Large intestine (tissue), 3 donors: ENCODE measurements around the gene RPP21. TPM values are rescaled to one million over a fixed set of nuclear protein-coding genes. Genes with fewer than 3 reads are reported as not detected.
A peak's percentile ranks its signal among the peaks of the same experiment; 100 is the strongest.

Experiments
- DNase-seq, 2 donors: peaks; one replicate each; pipeline versions ENCODE4 v3.0.0 to v3.0.0-alpha.2; 2013
- H3K27ac ChIP-seq: one replicate; pipeline ENCODE4 v1.5.1; 2013; ENCODE audit warnings: low read length
- H3K27me3 ChIP-seq: 2 replicates; pipeline ENCODE4 v1.6.1; 2013; ENCODE audit warnings: low read length; ENCODE audit not compliant: control insufficient read depth, insufficient read depth
- H3K36me3 ChIP-seq: 2 replicates; pipeline ENCODE4 v1.6.1; 2013; ENCODE audit warnings: low read length; ENCODE audit not compliant: control insufficient read depth, insufficient read depth
- H3K4me1 ChIP-seq: one replicate; pipeline ENCODE4 v1.6.1; 2013; ENCODE audit warnings: low read length; ENCODE audit not compliant: control insufficient read depth, insufficient read depth
- H3K4me3 ChIP-seq: one replicate; pipeline ENCODE4 v1.5.1; 2013; ENCODE audit warnings: low read length
- H3K9me3 ChIP-seq: one replicate; pipeline ENCODE4 v1.6.1; 2013; ENCODE audit warnings: mild to moderate bottlenecking, low read depth, low read length, moderate library complexity; ENCODE audit not compliant: control insufficient read depth
- WGBS: methylation state at CpG from one replicate; pipeline ENCODE4 v1.1.5; 2013; ENCODE audit warnings: low lambda C conversion rate; ENCODE audit not compliant: insufficient coverage; 5-methylcytosine and 5-hydroxymethylcytosine counted together
- polyA plus RNA-seq: library from polyadenylated mRNA; unstranded; fragments of 120-200 nt; gene quantifications from one replicate; pipeline ENCODE4 v1.2.1, GENCODE V29; 2013

Gene RPP21
- polyA plus RNA-seq, 1 donor = 64.7 TPM

GRCh38 chr6:30317913-30318589, 26.9 kb upstream of the RPP21 start:
- no peaks in the 10 kb centered on the region for H3K9me3 ChIP-seq
- WGBS = no CpG with 5 or more reads among the region's 6 CpGs
- H3K27ac ChIP-seq = no peak overlapping the region
- peaks cover 11% of the 10 kb centered on the region for H3K36me3 ChIP-seq
- H3K27me3 ChIP-seq = no peaks in the 10 kb centered on the region
- peak in 1 of 2 donors; percentile 36 for DNase-seq
- H3K4me3 ChIP-seq = no peak overlapping the region
- H3K4me1 ChIP-seq = peaks cover 12% of the 10 kb centered on the region

- Histone ChIP-seq H3K9me3 (no peaks in the 10 kb centered on the region), H3K4me1 (peaks cover 14% of the 10 kb centered on the region), H3K27ac (no peak overlapping the region), H3K36me3 (peaks cover 3% of the 10 kb centered on the region), H3K4me3 (no peak overlapping the region), H3K27me3 (no peaks in the 10 kb centered on the region)
- DNase-seq = no peak
- no CpG with 5 or more reads among the region's 1 CpG for WGBS
Measured at GRCh38 chr6:30319146-30319835, 25.7 kb upstream of the RPP21 start.

GRCh38 chr6:30321692-30322388, 23.1 kb upstream of the RPP21 start:
- no peaks in the 10 kb centered on the region for H3K9me3 ChIP-seq
- no peaks in the 10 kb centered on the region for H3K27me3 ChIP-seq
- H3K4me1 ChIP-seq = peaks cover 16% of the 10 kb centered on the region
- no peaks in the 10 kb centered on the region for H3K36me3 ChIP-seq
- H3K27ac ChIP-seq = no peak overlapping the region
- WGBS = 90% methylated on average over 2 of the region's 6 CpGs
- H3K4me3 ChIP-seq = no peak overlapping the region
- DNase-seq = peak in 1 of 2 donors; percentile 41

- Histone ChIP-seq H3K36me3 (no peaks in the 10 kb centered on the region), H3K4me1 (peaks cover 16% of the 10 kb centered on the region), H3K27ac (no peak overlapping the region), H3K27me3 (no peaks in the 10 kb centered on the region), H3K9me3 (no peaks in the 10 kb centered on the region), H3K4me3 (no peak overlapping the region)
- no peak for DNase-seq
- 93% methylated on average over 3 of the region's 20 CpGs for WGBS
Measured at GRCh38 chr6:30322527-30323501, 22.1 kb upstream of the RPP21 start.

GRCh38 chr6:30323806-30324205, 21.1 kb upstream of the RPP21 start:
- Histone ChIP-seq H3K4me1 (peaks cover 15% of the 10 kb centered on the region), H3K27me3 (no peaks in the 10 kb centered on the region), H3K9me3 (no peaks in the 10 kb centered on the region), H3K36me3 (no peaks in the 10 kb centered on the region), H3K27ac (no peak overlapping the region), H3K4me3 (no peak overlapping the region)
- 100% methylated on average over 1 of the region's 1 CpG for WGBS
- DNase-seq = no peak

- Histone ChIP-seq H3K27ac (peak overlapping the region; percentile 88), H3K4me3 (peak overlapping the region; percentile 85), H3K4me1 (peaks cover 15% of the 10 kb centered on the region), H3K27me3 (no peaks in the 10 kb centered on the region), H3K9me3 (no peaks in the 10 kb centered on the region), H3K36me3 (peaks cover 10% of the 10 kb centered on the region)
- WGBS = no CpG with 5 or more reads among the region's 10 CpGs
- no peak for DNase-seq
Measured at GRCh38 chr6:30325150-30325872, 19.6 kb upstream of the RPP21 start.

- Histone ChIP-seq H3K27ac (peak overlapping the region; percentile 88), H3K36me3 (peaks cover 15% of the 10 kb centered on the region), H3K4me3 (peak overlapping the region; percentile 85), H3K27me3 (no peaks in the 10 kb centered on the region), H3K9me3 (no peaks in the 10 kb centered on the region), H3K4me1 (peaks cover 15% of the 10 kb centered on the region)
- WGBS = 4% methylated on average over 4 of the region's 29 CpGs
- DNase-seq = peak; percentile 57 to 92
Measured at GRCh38 chr6:30325873-30326525, 19.0 kb upstream of the RPP21 start.

GRCh38 chr6:30326526-30327231, 18.3 kb upstream of the RPP21 start, which contains the start of gene TRIM39:
Gene TRIM39 (plus strand): TSS chr6:30326927. CDS start chr6:30329318, 2,391 bp downstream.
- WGBS = no CpG with 5 or more reads among the region's 90 CpGs
- H3K36me3 ChIP-seq = peaks cover 19% of the 10 kb centered on the region
- H3K27me3 ChIP-seq = no peaks in the 10 kb centered on the region
- H3K27ac ChIP-seq = peak within 1 kb of the TSS; percentile 88
- H3K4me3 ChIP-seq = peak within 1 kb of the TSS; percentile 85
- H3K9me3 ChIP-seq = no peaks in the 10 kb centered on the region
- peaks cover 15% of the 10 kb centered on the region for H3K4me1 ChIP-seq
- DNase-seq = peak; percentile 78 to 94
